Central memory CD4-positive, alpha-beta T cell (primary cell): Measurements from ENCODE around the gene TMEM237.
"Not testable (repeated sequence)": the region's sequence is repeated elsewhere in the genome, so short reads cannot be mapped to it uniquely, and the experiment has no call there.

Experiments used
- DNase-seq: peaks from one replicate; pipeline ENCODE4 v3.0.0; 2022
- total RNA-seq, 3 experiments: gene quantifications; one replicate each; lab custom pipeline; 2026; lab: John Stamatoyannopoulos, UW

Gene TMEM237, protein sequence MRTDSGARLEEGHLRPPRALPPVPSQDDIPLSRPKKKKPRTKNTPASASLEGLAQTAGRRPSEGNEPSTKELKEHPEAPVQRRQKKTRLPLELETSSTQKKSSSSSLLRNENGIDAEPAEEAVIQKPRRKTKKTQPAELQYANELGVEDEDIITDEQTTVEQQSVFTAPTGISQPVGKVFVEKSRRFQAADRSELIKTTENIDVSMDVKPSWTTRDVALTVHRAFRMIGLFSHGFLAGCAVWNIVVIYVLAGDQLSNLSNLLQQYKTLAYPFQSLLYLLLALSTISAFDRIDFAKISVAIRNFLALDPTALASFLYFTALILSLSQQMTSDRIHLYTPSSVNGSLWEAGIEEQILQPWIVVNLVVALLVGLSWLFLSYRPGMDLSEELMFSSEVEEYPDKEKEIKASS
- total RNA-seq = 9.1 to 11.6 (median 10.1) reads per million in 3 experiments

- peak; percentile 44 for DNase-seq
These were observed at the start of gene TMEM237 for GRCh38 chr2:201643216-201643890. Gene TMEM237, minus strand, starts transcription at chr2:201643503. Its CDS starts 103 bp downstream, at chr2:201643400.

DNA sequence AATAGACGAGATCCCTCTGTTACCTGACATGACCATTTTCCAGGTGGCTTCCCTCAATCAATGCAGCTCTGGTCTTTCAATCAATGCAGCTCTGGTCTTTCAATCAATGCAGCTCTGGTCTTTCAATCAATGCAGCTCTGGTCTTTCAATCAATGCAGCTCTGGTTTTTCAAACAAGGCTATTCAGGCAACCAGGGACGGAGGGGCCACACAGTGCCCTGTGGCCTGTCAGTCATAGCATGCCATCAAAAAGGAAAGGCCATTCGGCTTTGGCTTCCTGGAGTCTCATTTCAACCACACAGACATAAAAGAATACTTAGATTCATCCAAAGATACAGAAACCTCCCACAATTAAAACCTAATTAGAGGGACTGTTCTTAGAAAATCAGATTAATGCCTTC lies 41.9 kb upstream of the TMEM237 start:
- DNase-seq = no peak

DNA sequence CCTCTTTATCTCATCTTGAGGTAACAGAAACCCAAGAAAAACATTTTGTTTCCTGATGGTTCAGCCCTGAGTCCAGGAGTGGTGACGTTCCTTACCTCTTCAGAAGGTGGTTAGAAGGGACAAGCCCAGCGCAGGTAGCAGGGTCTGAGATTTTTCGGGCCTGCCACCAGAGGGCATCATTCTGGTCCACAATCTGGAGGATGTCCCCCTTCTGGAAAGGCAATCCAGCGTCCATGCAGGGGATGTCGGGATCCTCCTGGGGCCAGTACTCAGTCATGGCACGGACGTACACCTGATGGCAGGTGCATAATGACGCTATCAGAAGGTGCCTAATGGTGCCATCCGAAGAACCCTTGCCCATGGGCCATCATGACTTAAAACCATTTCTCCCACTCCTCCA lies 37.4 kb upstream of the TMEM237 start:
- DNase-seq = no peak

- DNase-seq = no peak
These were observed 35.1 kb upstream of the TMEM237 start for GRCh38 chr2:201678401-201678800.

- DNase-seq = no peak
These were observed 32.2 kb upstream of the TMEM237 start for GRCh38 chr2:201675454-201675853.

DNA sequence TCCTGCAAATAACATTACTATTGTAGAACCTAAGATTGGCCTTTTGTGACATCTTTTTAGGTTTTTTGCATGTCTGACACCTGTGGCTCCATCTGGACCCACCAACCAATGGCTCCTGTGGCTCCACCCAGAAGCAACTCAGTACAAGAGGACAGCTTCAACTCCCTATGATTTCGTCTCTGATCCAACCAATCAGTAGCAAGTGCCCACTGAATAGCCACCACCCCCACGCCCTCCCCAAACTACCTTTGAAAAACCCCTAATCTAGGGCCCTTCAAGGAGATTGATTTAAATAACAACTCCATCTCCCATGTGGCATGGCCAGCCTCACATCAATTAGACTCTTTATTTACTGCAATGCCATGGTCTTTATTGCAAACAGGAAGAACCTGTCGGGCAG lies 31.5 kb upstream of the TMEM237 start:
- no peak for DNase-seq

- DNase-seq = no peak
These were observed 31.0 kb upstream of the TMEM237 start for GRCh38 chr2:201674298-201674697.

- no peak for DNase-seq
These were observed 30.2 kb upstream of the TMEM237 start for GRCh38 chr2:201673546-201673945.

GRCh38 chr2:201671205-201671604 lies 27.9 kb upstream of the TMEM237 start:
- DNase-seq = not testable (repeated sequence)

- no peak for DNase-seq
These were observed 26.6 kb upstream of the TMEM237 start for GRCh38 chr2:201669865-201670264.

DNA sequence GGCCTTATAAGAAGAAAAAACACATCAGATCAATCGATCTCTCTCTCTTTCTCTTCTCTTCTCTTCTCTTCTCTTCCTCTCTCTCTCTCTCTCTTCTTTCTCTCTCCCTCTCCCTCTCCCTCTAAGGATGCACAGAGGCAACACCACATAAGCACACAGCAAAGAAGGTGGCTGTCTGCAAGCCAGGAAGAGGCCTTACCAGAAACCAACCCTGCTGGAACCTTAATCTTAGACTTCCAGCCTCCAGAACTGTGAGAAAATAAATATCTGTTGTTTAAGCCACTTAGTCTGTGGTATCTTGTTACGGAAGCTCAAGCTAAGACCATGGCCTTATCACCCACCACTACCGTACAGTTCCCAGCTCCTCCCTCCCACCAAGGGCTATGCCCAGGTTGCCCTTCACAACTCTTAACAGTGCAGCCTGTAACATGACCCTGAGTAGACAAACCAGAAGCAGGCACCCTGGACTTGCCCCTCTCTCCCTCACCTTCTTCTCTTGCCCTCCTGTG lies 25.2 kb upstream of the TMEM237 start:
- no peak for DNase-seq

GRCh38 chr2:201664334-201664733 lies 21.0 kb upstream of the TMEM237 start:
- DNase-seq = no peak

DNA sequence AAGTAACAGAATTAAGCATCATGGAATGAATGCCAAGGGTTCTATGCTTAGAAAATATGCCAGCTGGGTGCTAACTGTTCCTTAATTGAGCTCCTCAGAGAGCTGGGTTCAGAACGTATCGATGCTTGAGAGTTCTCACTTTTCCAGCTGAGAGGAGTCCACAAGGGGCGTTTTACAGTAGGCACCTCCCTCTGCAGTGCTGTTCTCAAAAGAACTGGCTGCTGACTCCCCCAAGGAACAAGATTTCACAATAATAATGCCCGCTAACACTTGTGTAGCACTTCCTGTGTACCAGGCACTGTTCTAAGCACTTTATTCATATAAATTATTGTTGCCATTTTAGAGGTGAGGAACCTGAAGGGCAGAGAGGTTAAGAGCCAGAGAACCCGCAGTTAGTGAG lies 18.1 kb upstream of the TMEM237 start:
- DNase-seq = no peak

DNA sequence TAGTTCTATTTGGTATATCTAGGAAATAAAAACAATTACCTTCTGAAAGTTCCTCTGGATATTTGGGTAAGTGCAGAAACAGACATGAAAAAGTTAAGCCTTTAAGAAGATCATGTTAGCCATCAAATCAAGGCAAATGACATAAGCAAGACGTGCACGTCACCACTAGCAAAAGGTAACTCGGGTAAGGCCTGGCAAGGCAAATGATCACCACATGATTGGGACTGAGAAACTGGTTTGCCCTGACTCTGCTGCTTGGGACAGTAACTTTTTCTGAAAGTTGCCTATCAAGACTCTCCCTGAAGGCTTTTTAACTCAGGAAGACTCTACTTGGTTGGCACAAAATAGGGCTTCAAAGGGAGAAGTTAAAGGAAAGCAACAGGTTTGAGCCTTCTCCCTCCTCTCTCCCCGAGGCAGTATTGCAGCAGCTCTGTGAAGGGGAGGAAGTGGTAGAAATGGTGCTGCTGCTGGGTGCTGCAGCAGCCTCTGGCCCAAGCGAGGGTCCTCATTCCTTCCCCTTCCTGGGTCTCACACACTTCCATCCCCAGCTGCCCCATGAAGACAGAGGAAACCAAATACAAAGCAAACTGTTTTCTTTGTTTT lies 17.1 kb upstream of the TMEM237 start:
- DNase-seq = no peak

GRCh38 chr2:201656740-201657139 lies 13.4 kb upstream of the TMEM237 start:
- DNase-seq = no peak

GRCh38 chr2:201656102-201656501 lies 12.8 kb upstream of the TMEM237 start:
- no peak for DNase-seq

DNA sequence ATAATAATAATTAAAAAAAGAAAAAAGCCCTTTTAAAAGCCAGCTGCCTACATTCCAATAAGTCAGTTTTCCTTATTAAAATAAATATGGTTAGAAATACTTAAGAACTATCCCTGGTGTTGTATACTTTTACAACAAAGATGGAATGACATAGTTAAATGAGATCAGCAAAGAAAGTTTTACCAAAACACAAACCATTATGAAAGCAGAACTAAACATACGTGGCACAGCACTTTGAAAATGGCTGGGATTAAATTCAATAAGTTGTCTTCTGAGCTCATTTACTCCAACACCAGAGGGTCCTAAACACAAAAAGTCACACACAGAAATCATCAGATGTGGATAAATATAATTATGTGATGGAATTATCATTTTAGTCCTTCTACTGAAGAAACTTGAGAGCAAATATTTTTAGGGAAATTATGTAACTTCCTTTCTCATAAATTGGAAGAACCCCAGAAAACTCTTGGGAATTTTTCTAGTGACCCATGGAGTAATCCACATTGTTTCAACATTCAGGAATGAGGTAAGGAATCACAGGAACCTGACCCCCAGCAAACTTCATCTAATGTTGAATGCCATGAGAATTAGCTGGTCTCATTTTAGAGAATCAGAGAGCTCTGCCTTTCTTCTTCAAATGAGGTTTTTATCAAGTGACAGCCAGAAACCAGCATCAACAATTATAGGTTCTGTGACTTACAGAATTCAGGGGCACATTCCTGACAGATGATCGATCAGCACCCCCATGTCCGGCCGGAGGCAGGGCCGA lies 11.5 kb upstream of the TMEM237 start:
- no peak for DNase-seq

- no peak for DNase-seq
These were observed 9.9 kb upstream of the TMEM237 start for GRCh38 chr2:201653221-201653620.

DNA sequence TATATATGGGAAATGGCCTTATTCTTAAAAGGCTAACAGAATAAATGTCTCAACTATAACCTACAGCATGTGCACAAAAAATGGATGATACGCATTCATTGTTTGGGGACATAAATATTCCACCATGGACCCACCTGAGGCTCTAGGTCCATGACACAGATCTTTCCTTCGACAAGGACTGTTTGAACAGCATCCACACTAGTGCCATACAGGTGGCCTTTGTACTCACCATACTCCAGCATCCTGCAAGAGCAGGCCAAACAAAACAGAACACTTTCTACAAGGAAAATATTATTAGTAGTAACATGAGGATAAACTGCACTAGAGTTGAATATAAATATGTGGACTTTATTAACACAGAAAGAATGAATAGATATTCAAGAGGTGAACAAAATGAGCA lies 6.1 kb upstream of the TMEM237 start:
- no peak for DNase-seq

GRCh38 chr2:201647431-201647830 lies 4.1 kb upstream of the TMEM237 start:
- DNase-seq = no peak

DNA sequence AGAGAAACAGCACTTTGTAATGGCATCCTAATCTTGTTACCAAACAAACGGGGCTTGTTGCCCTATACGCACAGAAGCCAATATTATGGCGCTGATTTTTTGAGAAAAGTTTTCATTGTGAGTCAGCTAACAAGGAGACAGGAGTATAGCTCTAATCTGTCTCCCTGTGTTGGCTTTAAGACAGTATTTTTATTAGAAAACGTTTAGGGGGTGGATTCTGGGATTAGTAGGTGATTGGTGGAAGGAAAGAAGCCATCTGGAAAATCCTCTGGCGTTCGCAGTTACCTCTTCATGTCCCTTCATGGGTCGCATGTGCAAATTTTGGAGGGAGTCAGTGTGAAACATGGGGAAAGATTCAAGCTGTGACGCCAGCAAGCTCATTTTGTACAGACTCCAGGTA lies 698 bp upstream of the TMEM237 start:
- DNase-seq = no peak

DNA sequence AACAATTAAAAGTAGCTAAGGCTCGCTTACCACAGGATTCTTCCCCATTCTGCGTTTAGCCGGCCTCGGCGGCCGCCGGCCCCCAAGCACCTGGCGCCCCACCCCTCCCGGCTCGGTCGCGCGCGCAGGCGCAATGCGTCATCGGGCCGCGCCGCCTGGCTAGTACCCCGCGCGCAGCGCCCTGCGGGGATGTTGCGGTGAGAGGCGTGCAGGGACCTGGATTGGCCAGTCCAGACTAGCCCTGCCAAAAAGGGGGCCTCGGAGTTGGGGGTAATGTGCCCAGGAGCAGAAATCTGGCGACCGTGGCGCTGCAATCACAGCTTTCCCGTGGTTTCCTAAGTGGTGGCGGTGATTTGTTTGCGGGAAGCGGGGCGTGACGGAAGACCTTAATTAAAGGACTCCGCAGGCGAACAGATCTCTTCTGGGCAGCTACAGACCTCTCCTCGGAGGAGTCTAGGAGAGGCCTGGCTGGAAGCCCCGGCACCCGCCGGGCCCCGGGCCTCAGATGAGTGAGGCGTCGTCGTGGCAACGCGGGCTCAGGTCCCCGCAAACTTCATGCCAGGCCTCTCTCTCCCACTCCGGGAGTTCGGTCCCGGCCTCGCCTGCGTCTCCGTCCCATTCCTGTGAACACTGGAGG lies 606 bp downstream of the TMEM237 start:
- DNase-seq = peak; percentile 87
